Mononuclear cell (primary cell): ENCODE measurements around the gene PAQR8. TPM values are rescaled to one million over a fixed set of nuclear protein-coding genes. Genes with fewer than 3 reads are reported as not detected.

ENCODE experiments used
- H3K27me3 ChIP-seq: 2 replicates; pipeline ENCODE4 v1.6.0; 2011; ENCODE audit warnings: low read length, control low read depth; ENCODE audit not compliant: insufficient read depth
- H3K4me1 ChIP-seq: 2 replicates; pipeline ENCODE4 v1.5.1; 2011; ENCODE audit warnings: mild to moderate bottlenecking, low read length, control low read depth; ENCODE audit not compliant: insufficient read depth
- H3K4me3 ChIP-seq: 2 replicates; pipeline ENCODE4 v1.5.1; 2011; ENCODE audit warnings: mild to moderate bottlenecking, low read length, moderate library complexity
- H3K9me3 ChIP-seq: 2 replicates; pipeline ENCODE4 v1.5.1; 2011; ENCODE audit warnings: low read depth, mild to moderate bottlenecking, control low read depth, low read length
- total RNA-seq: library from RNA; depleted of rRNA; stranded (reverse); fragments of >200 nt; gene quantifications from one replicate; pipeline ENCODE4 v1.2.3, GENCODE V29; 2012

PAQR8 gene
- total RNA-seq, 1 donor, result 2.0 TPM

DNA sequence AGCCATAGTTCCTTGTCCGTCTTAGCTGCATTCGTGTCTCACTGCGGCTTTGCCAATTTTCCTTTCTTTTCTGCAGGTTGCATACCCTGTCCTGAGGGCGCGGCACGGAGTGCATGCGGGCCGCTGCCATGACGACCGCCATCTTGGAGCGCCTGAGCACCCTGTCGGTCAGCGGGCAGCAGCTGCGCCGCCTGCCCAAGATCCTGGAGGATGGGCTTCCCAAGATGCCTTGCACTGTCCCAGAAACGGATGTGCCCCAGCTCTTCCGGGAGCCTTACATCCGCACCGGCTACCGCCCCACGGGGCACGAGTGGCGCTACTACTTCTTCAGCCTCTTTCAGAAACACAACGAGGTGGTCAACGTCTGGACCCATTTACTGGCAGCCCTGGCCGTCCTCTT is 41.1 kb downstream of the PAQR8 start:
- no peaks in the 10 kb centered on the region for H3K9me3 ChIP-seq
- no peaks in the 10 kb centered on the region for H3K27me3 ChIP-seq
- peaks cover 24% of the 10 kb centered on the region for H3K4me1 ChIP-seq
- H3K4me3 ChIP-seq, result no peak overlapping the region

DNA sequence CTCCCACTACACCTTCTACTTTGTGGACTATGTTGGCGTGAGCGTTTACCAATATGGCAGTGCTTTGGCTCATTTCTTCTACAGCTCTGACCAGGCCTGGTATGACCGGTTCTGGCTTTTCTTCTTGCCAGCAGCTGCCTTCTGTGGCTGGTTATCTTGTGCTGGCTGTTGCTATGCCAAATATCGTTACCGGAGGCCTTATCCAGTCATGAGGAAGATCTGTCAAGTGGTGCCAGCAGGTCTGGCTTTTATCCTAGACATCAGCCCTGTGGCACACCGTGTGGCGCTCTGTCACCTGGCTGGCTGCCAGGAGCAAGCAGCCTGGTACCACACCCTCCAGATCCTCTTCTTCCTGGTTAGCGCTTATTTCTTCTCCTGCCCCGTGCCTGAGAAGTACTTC is 41.7 kb downstream of the PAQR8 start:
- H3K27me3 ChIP-seq, result no peaks in the 10 kb centered on the region
- H3K4me3 ChIP-seq, result no peak overlapping the region
- no peaks in the 10 kb centered on the region for H3K9me3 ChIP-seq
- peaks cover 18% of the 10 kb centered on the region for H3K4me1 ChIP-seq

DNA sequence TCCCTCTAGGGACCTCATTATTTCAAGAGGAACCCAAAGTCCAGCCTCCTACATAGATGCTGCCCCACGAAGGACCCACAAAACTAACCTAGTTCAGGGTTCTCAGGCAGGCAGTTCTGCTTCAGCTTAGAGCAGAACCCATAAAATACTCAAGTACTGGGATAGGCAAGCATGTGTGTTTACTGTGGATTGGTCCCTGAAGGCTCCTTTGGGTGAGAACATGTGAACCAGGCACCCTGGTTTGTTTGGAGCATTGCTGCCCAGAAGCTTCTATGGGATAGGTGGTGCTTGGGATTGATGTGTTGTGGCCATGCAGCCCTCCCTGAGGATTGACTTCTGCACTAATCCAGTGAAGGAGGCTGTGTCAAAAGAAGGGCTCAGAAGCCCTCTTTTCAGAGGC is 43.3 kb downstream of the PAQR8 start:
- H3K4me3 ChIP-seq, result no peak overlapping the region
- H3K9me3 ChIP-seq, result no peaks in the 10 kb centered on the region
- H3K27me3 ChIP-seq, result no peaks in the 10 kb centered on the region
- peaks cover 2% of the 10 kb centered on the region for H3K4me1 ChIP-seq

DNA sequence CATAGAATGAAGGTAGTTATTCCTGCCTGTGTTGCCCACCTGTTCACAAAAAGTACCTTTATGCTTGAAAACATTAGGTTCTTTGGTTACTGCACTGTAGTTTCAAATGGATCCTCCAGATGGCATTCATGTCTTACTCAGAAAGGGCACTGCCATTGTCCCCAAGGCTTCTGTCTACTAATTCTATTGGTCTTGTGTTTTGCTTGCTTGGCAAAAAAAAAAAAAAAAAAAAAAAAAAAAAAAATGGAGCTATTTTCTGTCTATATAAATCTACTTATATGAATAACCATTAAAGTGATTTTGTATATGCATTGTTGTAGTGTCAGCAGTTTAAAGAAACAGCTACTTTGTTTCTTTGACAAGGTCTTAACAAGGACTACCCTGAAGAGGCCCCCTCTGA is 45.5 kb downstream of the PAQR8 start:
- Histone ChIP-seq H3K4me3 (no peak overlapping the region), H3K27me3 (no peaks in the 10 kb centered on the region), H3K4me1 (no peaks in the 10 kb centered on the region), H3K9me3 (no peaks in the 10 kb centered on the region)

DNA sequence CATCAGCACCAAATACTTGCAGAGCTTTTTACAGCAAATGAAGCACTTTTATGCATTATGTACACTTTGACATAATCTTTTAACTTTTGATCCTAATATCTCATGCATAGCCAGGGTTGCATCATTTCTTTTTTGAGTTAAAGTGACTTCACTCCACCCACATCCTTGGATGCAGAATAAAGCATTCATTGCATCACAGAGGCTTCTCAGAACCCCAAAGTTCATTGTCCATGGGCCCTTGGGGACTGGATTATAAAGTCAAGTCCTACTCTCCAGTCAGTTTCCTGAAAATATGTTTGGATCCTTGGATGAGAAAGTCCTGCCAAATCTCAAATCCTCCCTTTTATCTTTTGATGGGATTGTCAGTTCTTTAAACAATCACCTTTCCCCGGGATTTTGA is 47.5 kb downstream of the PAQR8 start:
- Histone ChIP-seq H3K4me3 (no peak overlapping the region), H3K9me3 (no peaks in the 10 kb centered on the region), H3K27me3 (no peaks in the 10 kb centered on the region), H3K4me1 (no peaks in the 10 kb centered on the region)

DNA sequence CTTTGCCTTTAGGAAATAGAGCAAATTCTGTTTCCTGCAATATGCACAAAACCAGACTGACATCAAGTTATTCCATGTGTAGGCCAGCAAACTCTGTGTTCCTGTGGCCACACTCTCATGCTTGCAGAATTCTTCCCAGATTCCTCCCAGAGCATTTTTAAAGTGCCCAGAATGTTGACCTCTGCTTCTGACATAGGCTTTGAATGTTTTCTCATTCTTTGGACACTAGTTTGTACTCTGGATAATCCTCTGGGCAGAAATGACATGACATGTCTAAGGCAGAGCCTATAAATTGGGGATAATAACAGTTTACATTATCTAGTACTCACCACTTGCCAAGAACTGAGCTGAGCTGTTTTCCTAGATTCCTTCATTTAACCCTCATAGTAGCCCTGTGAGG is 49.0 kb downstream of the PAQR8 start:
- Histone ChIP-seq H3K4me1 (no peaks in the 10 kb centered on the region), H3K27me3 (no peaks in the 10 kb centered on the region), H3K9me3 (no peaks in the 10 kb centered on the region), H3K4me3 (no peak overlapping the region)

DNA sequence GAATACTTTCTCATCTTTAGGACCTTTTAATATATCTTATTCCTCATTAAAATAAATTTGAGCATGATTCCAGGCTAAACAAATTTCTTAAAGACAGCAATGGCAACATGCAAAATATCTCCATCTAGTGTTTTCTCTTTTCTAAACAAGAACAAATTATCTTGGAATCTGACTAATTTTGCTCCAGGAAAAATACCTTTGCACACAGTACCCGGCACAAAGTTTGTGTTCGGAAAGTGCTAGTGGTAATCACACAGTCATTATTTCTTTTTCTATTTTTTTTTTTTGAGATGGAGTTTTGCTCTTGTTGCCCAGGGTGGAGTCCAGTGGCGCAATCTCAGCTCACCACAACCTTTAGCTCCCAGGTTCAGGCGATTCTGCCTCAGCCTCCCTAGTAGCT is 50.0 kb downstream of the PAQR8 start:
- Histone ChIP-seq H3K4me3 (no peak overlapping the region), H3K4me1 (no peaks in the 10 kb centered on the region), H3K9me3 (no peaks in the 10 kb centered on the region), H3K27me3 (no peaks in the 10 kb centered on the region)

DNA sequence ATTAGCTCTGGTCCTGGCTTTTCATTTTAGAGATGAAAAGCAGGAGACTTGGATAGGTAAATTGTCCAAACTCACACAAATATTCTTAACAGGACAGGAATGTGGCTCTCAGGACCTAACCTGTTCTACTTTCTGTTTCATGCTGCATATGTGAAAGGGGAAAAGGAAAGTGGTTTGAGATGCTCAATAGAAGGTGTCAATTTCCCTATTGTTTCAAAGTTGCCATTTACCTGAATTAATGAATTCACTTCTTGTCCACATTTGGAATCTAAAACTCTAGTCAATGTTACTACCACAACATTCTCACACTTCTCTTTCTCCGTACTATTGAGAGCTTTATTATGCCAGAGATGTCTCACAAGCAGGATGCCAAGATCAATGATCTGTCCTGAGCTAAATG is 53.4 kb downstream of the PAQR8 start:
- Histone ChIP-seq H3K4me3 (no peak overlapping the region), H3K27me3 (no peaks in the 10 kb centered on the region), H3K9me3 (no peaks in the 10 kb centered on the region), H3K4me1 (peaks cover 8% of the 10 kb centered on the region)

DNA sequence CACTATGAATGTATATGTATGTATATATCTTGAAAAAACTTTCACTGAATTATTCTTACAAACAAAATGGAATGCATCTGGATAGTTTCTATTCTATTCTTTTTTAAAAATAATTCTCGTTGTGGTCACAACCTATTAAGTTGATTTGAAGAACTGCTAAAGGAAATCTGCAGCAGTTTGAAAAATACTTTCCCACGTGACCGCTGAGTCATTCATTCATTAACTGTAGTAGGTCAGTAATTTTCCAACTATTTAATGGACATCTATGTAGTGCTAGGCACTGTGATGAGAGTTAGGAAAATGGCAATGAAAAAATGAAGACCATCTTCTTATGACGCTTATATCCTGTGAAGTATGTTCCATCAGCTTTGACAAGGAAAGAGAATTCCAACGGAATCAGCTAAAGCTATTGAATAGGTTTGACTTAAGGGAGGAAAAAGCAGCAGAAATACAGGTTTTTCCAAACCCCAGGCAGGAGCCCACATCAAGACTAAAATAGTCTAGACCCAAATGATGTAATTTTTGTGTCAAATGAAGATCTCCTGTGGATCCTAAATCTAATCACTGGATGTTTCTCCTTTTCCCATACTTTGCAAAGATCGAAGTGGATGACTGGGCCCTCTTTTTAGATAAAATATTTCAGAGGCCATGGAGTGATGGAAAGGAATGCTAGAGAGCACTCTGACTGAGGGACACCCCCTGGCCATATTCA is 54.1 kb downstream of the PAQR8 start:
- H3K4me3 ChIP-seq, result no peak overlapping the region
- H3K27me3 ChIP-seq, result no peaks in the 10 kb centered on the region
- H3K4me1 ChIP-seq, result peaks cover 16% of the 10 kb centered on the region
- no peaks in the 10 kb centered on the region for H3K9me3 ChIP-seq

DNA sequence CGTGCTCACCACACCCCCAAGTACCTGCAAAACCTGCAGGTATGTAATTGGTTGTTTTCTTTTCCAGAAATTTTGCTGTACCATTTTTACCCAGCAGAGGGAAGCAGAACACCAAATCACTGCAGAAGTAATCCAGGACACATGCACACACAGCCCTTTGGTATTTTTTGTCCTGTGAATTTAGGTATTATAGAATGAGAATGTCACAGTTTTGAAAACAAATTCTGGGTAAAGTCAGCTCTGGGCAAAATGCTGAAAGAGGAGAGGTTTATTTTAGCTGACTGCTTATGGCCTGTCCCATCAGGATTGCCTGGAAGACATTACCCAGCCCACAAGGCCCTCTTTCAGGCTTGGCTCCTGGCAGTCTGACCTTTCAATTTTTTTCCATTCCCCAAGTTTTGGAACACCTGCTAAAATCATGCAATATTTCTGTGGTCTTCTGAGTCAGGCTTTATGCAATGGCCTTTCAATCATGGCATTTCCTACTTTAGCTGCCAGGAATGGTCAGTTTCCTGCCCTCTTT is 54.7 kb downstream of the PAQR8 start:
- H3K4me1 ChIP-seq, result peaks cover 17% of the 10 kb centered on the region
- H3K27me3 ChIP-seq, result no peaks in the 10 kb centered on the region
- H3K9me3 ChIP-seq, result no peaks in the 10 kb centered on the region

DNA sequence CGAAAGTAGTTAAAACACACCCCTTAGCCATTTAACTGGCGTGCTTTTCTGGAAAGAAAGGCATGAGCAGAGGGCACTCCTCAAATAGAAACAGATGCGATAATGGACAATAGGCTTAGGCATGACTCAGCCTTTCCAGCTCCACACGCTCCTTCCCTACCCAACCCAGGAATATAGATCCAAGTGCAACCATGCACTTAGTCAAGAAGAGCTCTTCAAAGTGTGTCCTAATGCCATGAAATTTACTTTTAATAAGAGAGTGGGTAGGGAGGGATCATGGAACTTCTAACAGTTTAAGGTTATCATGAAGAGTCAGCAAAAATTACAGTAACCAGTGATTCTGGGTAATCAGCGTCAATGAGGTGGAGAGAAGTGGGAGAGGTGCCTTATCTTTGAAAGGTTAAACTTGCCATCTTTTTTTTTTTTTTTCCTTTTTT is 55.7 kb downstream of the PAQR8 start:
- H3K4me3 ChIP-seq, result no peak overlapping the region
- H3K27me3 ChIP-seq, result no peaks in the 10 kb centered on the region
- H3K4me1 ChIP-seq, result peaks cover 17% of the 10 kb centered on the region
- H3K9me3 ChIP-seq, result no peaks in the 10 kb centered on the region

More for the DNA sequence above, 54.7 kb downstream of the PAQR8 start:
- H3K4me3 ChIP-seq, result no peak overlapping the region

DNA sequence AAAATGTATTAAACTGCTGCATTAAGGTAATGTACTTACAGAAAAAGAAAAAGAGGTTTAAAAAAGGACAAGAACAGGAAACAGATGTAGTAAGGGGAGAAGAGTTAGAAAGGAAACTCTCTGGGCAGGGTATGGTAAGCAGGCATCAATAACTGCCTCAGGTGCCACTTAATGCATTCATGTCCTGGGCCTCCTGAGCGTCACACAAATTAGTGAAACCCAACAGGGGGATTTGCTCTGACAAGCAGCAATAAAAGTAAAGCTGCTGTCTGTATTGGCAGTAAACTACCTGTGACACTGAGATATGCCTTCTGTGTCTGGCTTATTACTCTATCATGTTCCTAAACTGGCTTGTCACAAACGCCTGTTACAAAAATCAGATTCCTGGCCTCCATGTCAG is 56.7 kb downstream of the PAQR8 start:
- H3K4me3 ChIP-seq, result no peak overlapping the region
- H3K4me1 ChIP-seq, result peaks cover 17% of the 10 kb centered on the region
- H3K9me3 ChIP-seq, result no peaks in the 10 kb centered on the region
- H3K27me3 ChIP-seq, result no peaks in the 10 kb centered on the region

DNA sequence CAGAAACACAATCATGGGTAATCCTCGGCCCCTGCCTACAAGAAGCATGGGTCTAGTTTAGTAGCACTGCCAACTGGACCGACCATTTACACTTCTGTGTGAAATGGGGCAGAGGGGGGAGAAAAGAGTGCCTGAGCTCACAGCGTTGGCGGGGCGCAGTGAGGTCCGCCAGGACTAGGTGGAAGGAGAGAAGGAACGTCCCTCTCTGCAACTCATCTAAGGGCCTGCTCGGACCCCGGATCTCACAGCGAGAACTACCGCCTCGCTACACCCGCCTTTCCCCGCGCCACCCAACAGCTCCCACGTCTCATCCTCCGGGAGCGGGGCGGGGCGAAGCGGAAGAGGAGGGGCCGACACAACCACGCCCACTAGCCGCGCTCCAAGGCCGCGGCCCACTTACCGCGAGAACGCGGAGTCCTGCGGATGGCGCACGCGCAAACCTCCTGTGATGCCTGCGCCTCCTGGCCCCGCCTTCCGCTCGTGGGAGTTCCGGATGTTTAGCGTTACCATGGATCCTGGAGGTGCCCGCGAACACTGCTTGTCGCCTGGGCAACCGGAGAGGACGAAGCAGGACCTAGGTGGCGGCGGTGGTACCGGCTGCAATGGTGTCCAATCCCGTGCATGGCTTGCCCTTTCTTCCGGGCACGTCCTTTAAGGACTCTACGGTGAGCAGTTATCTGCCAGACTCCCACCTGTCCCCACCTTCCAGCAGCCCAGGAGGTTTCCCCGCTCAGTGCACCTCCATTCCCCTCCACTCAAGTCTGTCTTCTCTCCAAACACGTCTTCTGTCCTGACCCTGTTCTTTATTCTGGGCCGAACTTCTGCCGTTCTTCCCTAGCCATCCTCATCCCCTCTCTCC is 58.1 kb downstream of the PAQR8 start, which contains the start of gene EFHC1:
Gene EFHC1 (plus strand): TSS at position 534 of the 859 bp plus-strand sequence. CDS start 69 bp downstream, at position 603.
- no peaks in the 10 kb centered on the region for H3K27me3 ChIP-seq
- H3K9me3 ChIP-seq, result no peaks in the 10 kb centered on the region
- peak within 1 kb of the TSS; percentile 54 for H3K4me3 ChIP-seq
- H3K4me1 ChIP-seq, result peaks cover 17% of the 10 kb centered on the region

DNA sequence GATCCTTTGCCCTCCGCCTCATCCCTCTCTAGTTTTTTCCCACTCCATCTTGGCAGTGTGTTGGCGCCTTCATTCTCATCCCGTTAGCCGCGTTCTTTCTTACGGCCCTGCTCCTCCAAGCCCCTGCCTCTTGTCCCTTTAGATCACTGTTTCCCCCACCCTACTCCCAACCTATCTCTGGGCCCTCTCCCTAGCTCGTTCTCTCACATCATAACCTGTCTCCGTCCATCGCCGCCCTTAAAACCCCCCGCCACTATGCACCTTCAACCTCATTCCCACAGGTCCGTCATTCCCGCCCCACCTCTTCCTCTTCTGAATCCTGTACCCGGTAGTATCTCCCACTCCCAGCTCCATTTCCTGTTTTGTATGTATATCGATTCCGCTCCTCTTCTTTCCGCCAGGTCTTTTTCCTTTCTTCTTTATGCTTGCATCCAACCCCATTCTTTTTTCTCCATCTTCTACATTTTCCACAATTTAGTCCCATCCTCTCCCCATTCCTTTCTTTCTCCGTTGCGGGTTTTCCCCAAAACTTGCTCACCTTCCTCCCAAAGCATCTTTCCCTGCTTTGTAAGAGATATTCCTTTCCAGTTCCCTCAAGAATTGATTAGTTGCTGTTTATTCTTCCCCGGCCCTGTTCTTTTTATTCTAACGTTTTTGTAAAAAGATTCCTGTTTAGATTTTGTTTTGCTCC is 58.9 kb downstream of the PAQR8 start:
- H3K27me3 ChIP-seq, result no peaks in the 10 kb centered on the region
- H3K4me3 ChIP-seq, result peak overlapping the region; percentile 54
- no peaks in the 10 kb centered on the region for H3K9me3 ChIP-seq
- H3K4me1 ChIP-seq, result peaks cover 17% of the 10 kb centered on the region

DNA sequence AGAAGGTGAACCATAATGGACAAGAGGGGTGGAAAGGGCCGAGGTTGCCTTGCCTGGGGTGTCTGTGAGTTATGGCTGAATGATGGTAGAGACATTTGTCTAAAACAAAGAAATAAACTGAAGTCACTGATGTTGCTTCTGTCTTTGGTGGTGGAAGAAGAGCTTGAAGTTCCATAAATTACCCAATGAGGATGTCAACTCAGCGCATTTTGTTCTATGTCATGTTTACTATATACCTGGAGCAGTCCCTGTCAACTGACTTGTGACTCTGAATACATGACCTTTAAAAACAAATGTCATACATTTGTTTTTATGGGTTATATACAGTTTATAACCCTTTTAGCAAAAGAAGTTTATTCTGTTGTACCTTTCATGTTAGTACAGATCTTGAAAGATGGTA is 60.2 kb downstream of the PAQR8 start:
- Histone ChIP-seq H3K4me3 (no peak overlapping the region), H3K4me1 (peaks cover 17% of the 10 kb centered on the region), H3K27me3 (no peaks in the 10 kb centered on the region), H3K9me3 (no peaks in the 10 kb centered on the region)
